ENCODE measurements around the gene MARCHF10.

DNA sequence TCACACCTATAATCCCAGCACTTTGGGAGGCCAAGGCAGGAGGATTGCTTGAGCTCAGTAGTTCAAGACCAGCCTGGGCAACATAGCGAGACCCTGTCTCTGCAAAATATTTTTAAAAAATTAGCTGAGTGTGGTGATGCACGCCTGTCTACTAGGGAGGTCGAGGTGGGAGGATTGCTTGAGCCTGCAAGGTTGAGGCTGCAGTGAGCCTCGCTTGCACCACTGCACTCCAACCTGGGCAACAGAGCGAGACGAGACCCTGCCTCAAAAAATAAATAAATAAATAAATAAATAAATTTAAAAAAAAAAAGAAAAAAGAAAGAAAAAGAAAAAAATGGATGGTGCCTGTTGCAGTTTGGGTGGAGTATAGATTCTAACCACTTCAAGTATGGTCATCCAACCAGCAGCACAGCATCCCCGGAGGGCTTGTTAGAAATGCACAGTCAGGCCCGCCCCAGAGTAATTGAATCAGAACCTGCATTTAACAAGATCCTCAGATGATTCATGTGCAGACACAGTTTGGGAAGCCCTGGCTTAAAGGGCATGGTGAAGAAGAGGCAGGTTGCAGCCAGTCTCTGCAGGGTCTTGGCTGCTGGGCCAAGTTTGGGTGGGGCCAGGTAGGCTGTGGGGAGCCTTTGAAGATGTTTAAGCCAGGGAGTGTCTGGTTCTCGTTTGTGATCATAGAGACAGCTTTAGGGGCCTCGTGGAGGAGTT, 139.9 kb downstream of the MARCHF10 start:
- TF ChIP-seq CTCF (conservative IDR thresholded peaks at IDR 0.05) (no peak), EZH2 (IDR thresholded peaks at IDR 0.05; ENCODE audit: low read depth) (no peak)
